H1 (cell line): ENCODE measurements around the gene TRMT13. TPM values are rescaled to one million over a fixed set of nuclear protein-coding genes. Genes with fewer than 3 reads are reported as not detected.

Experiments
- CTCF ChIA-PET: fragments of 300-600 bp; sonication (Branson Sonifier 250); formaldehyde crosslinking; loops from one replicate; lab custom pipeline; 2021; ENCODE audit not compliant: partially characterized antibody; lab: Charles Lee
- POLR2A ChIA-PET: fragments of 300-600 bp; sonication (Branson Sonifier 250); formaldehyde crosslinking; loops from one replicate; lab custom pipeline; 2021; ENCODE audit warnings: inconsistent platforms; ENCODE audit not compliant: partially characterized antibody; lab: Charles Lee
- DNase-seq, 2 experiments: peaks; one replicate each; pipeline versions ENCODE4 v3.0.0 to v3.0.0-alpha.2; 2010 to 2022; ENCODE audit warnings: low spot score in 2 of 2, low read depth in 1 of 2, mixed read lengths in 1 of 2
- FAIRE-seq: peaks from 2 replicates; lab custom pipeline; 2011; peaks lifted over from hg19 to GRCh38; lab: Jason Lieb, UNC
- H2AFZ ChIP-seq: 2 replicates; pipeline ENCODE4 v1.8.1; 2012; ENCODE audit warnings: low read length, inconsistent platforms
- H2AK5ac ChIP-seq: 2 replicates; pipeline ENCODE4 v1.6.1; 2013; ENCODE audit warnings: low read depth, low read length
- H2BK120ac ChIP-seq: replicated peaks from 2 replicates; pipeline ENCODE3; 2013; ENCODE audit warnings: low read depth, low read length, inconsistent platforms
- H2BK12ac ChIP-seq: 2 replicates; pipeline ENCODE4 v1.6.1; 2013; ENCODE audit warnings: low read depth, low read length
- H2BK15ac ChIP-seq: 2 replicates; pipeline ENCODE4 v1.6.1; 2013; ENCODE audit warnings: low read length
- H2BK20ac ChIP-seq: 2 replicates; pipeline ENCODE4 v1.6.1; 2013; ENCODE audit warnings: low read length
- H2BK5ac ChIP-seq: 2 replicates; pipeline ENCODE4 v1.6.1; 2013; ENCODE audit warnings: low read depth, low read length
- H3K14ac ChIP-seq: 2 replicates; pipeline ENCODE4 v1.6.1; 2013; ENCODE audit warnings: inconsistent platforms; ENCODE audit not compliant: insufficient read length
- H3K18ac ChIP-seq: 2 replicates; pipeline ENCODE4 v1.6.1; 2013; ENCODE audit warnings: low read length; ENCODE audit errors: extremely low read depth
- H3K23ac ChIP-seq: 2 replicates; pipeline ENCODE4 v1.6.1; 2013; ENCODE audit warnings: inconsistent platforms; ENCODE audit not compliant: insufficient read length
- H3K23me2 ChIP-seq: 2 replicates; pipeline ENCODE4 v1.6.1; 2013; ENCODE audit warnings: low read depth, low read length
- H3K27ac ChIP-seq: 2 replicates; pipeline ENCODE4 v1.6.1; 2011; ENCODE audit warnings: low read depth, low read length, inconsistent platforms
- H3K27me3 ChIP-seq, 4 experiments: replicated peaks in 1 of 4; 1 replicate in 1 of 4; 2 replicates in 3 of 4; pipeline versions ENCODE4 v1.6.1 to v1.8.1; 2011 to 2013; ENCODE audit warnings: low read length in 3 of 4, mild to moderate bottlenecking in 3 of 4, inconsistent platforms in 2 of 4, mixed read lengths in 2 of 4, moderate library complexity in 1 of 4; ENCODE audit not compliant: control insufficient read depth in 3 of 4, insufficient read depth in 3 of 4; ENCODE audit errors: extremely low read depth in 1 of 4
- H3K36me3 ChIP-seq, 4 experiments: 2 replicates each; pipeline versions ENCODE4 v1.6.1 to v1.8.1; 2011 to 2013; ENCODE audit warnings: mild to moderate bottlenecking in 4 of 4, low read length in 3 of 4, moderate library complexity in 2 of 4, control low read depth in 1 of 4, inconsistent platforms in 1 of 4; ENCODE audit not compliant: insufficient read depth in 4 of 4, control insufficient read depth in 2 of 4
- H3K4ac ChIP-seq: replicated peaks from 2 replicates; pipeline ENCODE3; 2013; ENCODE audit warnings: low read length, low read depth, mixed read lengths, inconsistent platforms; ENCODE audit not compliant: insufficient read length
- H3K4me1 ChIP-seq, 4 experiments: replicated peaks in 1 of 4; 1 replicate in 1 of 4; 2 replicates in 3 of 4; pipeline versions ENCODE4 v1.6.1 to v1.8.1; 2011 to 2013; ENCODE audit warnings: low read length in 3 of 4, inconsistent platforms in 2 of 4, mixed read lengths in 1 of 4; ENCODE audit not compliant: insufficient read depth in 4 of 4, control insufficient read depth in 3 of 4
- H3K4me2 ChIP-seq, 2 experiments: 2 replicates each; pipeline versions ENCODE4 v1.6.1 to v1.8.1; 2011 to 2013; ENCODE audit warnings: low read depth in 2 of 2, low read length in 2 of 2, control low read depth in 1 of 2, inconsistent platforms in 1 of 2, mild to moderate bottlenecking in 1 of 2; ENCODE audit not compliant: insufficient read depth in 1 of 2
- H3K4me3 ChIP-seq, 4 experiments: fragments of 200-600, 300-600 bp in 1 of 4; sonication (generic), shearing (Covaris generic), sonication (Bioruptor Twin) in 1 of 4; 2 replicates each; pipeline versions ENCODE4 v1.5.1 to v1.8.1; 2011 to 2016; ENCODE audit warnings: low read length in 4 of 4, low read depth in 3 of 4, control low read depth in 2 of 4, inconsistent platforms in 2 of 4, mild to moderate bottlenecking in 2 of 4, mixed read lengths in 1 of 4, moderate library complexity in 1 of 4; ENCODE audit not compliant: insufficient read depth in 2 of 4; ENCODE audit errors: extremely low read depth in 1 of 4
- H3K56ac ChIP-seq: replicated peaks from 2 replicates; pipeline ENCODE3; 2013; ENCODE audit warnings: low read depth, mild to moderate bottlenecking, mixed read lengths, low read length, inconsistent platforms; ENCODE audit not compliant: insufficient read length
- H3K79me1 ChIP-seq: 2 replicates; pipeline ENCODE4 v1.6.1; 2013; ENCODE audit warnings: low read depth, low read length, control low read depth
- H3K79me2 ChIP-seq, 2 experiments: 2 replicates each; pipeline versions ENCODE4 v1.6.1 to v1.8.1; 2012 to 2013; ENCODE audit warnings: low read length in 2 of 2, mild to moderate bottlenecking in 2 of 2, inconsistent platforms in 1 of 2; ENCODE audit not compliant: insufficient read depth in 2 of 2, control insufficient read depth in 1 of 2
- H3K9ac ChIP-seq, 4 experiments: replicated peaks in 1 of 4; 1 replicate in 1 of 4; 2 replicates in 3 of 4; pipeline versions ENCODE4 v1.6.1 to v1.8.1; 2011 to 2013; ENCODE audit warnings: low read depth in 3 of 4, low read length in 3 of 4, control low read depth in 2 of 4, mild to moderate bottlenecking in 2 of 4, moderate library complexity in 2 of 4, inconsistent platforms in 1 of 4; ENCODE audit errors: extremely low read depth in 1 of 4
- H3K9me3 ChIP-seq, 2 experiments: 2 replicates each; pipeline versions ENCODE4 v1.6.1 to v1.8.1; 2012 to 2013; ENCODE audit warnings: mild to moderate bottlenecking in 2 of 2, moderate library complexity in 2 of 2, control low read depth in 1 of 2, inconsistent platforms in 1 of 2, low read depth in 1 of 2, low read length in 1 of 2, mixed read lengths in 1 of 2; ENCODE audit not compliant: insufficient read depth in 2 of 2
- H4K20me1 ChIP-seq, 2 experiments: replicated peaks in 1 of 2; 2 replicates each; pipeline versions ENCODE3 to v1.8.1; 2011 to 2013; ENCODE audit warnings: inconsistent platforms in 2 of 2, low read length in 2 of 2, mild to moderate bottlenecking in 1 of 2; ENCODE audit not compliant: insufficient read depth in 2 of 2, control insufficient read depth in 1 of 2
- H4K5ac ChIP-seq: 2 replicates; pipeline ENCODE4 v1.6.1; 2013; ENCODE audit warnings: low read length, low read depth, mixed read lengths, inconsistent platforms; ENCODE audit not compliant: insufficient read length
- H4K8ac ChIP-seq: 2 replicates; pipeline ENCODE4 v1.8.0; 2013; ENCODE audit warnings: mild to moderate bottlenecking, moderate library complexity, low read length, inconsistent platforms; ENCODE audit not compliant: insufficient read depth; ENCODE audit errors: extremely low read depth
- H4K91ac ChIP-seq: replicated peaks from 2 replicates; pipeline ENCODE3; 2013; ENCODE audit warnings: low read length, mixed read lengths, inconsistent platforms; ENCODE audit not compliant: insufficient read length
- BRCA1 ChIP-seq: IDR thresholded peaks from 2 replicates; pipeline ENCODE4 v1.6.1; 2012; ENCODE audit warnings: low read depth, low read length, improper control_type of control experiment
- EGR1 ChIP-seq: IDR thresholded peaks from 2 replicates; pipeline ENCODE4 v1.6.1; 2011; ENCODE audit warnings: low read depth, low read length, borderline replicate concordance
- EZH2 ChIP-seq: fragments of 200-600 bp; sonication (generic); IDR thresholded peaks from 2 replicates; pipeline ENCODE4 v1.7.1; 2012; ENCODE audit warnings: low read depth, mild to moderate bottlenecking, moderate library complexity, low read length, inconsistent platforms; ENCODE audit not compliant: severe bottlenecking
- GTF2F1 ChIP-seq: IDR thresholded peaks from 2 replicates; pipeline ENCODE4 v1.6.1; 2012; ENCODE audit warnings: low read depth, low read length, improper control_type of control experiment, borderline replicate concordance
- HDAC6 ChIP-seq: IDR thresholded peaks from one replicate; pipeline ENCODE4 v1.7.1; 2012; ENCODE audit warnings: low read depth, mild to moderate bottlenecking, inconsistent platforms, low read length, moderate library complexity
- JUND ChIP-seq: IDR thresholded peaks from 2 replicates; pipeline ENCODE4 v1.6.1; 2011; ENCODE audit warnings: mild to moderate bottlenecking, improper control_type of control experiment, low read length
- KDM1A ChIP-seq: fragments of 200-600, 300-600 bp; sonication (generic); IDR thresholded peaks from 2 replicates; pipeline ENCODE4 v1.7.1; 2016; ENCODE audit warnings: mild to moderate bottlenecking, low read length, borderline replicate concordance
- KDM5A ChIP-seq: fragments of 200-600 bp; IDR thresholded peaks from 2 replicates; pipeline ENCODE4 v1.7.1; 2012; ENCODE audit warnings: mild to moderate bottlenecking, low read length, inconsistent platforms, mixed read lengths
- POLR2A ChIP-seq, 2 experiments: IDR thresholded peaks; 1 replicate in 1 of 2; 2 replicates in 1 of 2; pipeline ENCODE4 v1.6.1; 2011; ENCODE audit warnings: low read depth in 2 of 2, low read length in 2 of 2, mild to moderate bottlenecking in 2 of 2; ENCODE audit errors: control extremely low read depth in 1 of 2
- POLR2AphosphoS5 ChIP-seq: IDR thresholded peaks from 2 replicates; pipeline ENCODE4 v1.6.1; 2011; ENCODE audit warnings: low read depth, low read length
- RFX5 ChIP-seq: IDR thresholded peaks from 2 replicates; pipeline ENCODE4 v1.6.1; 2011; ENCODE audit warnings: low read depth, low read length, improper control_type of control experiment, borderline replicate concordance
- RNF2 ChIP-seq: fragments of 200-900, 300-1000 bp; sonication (generic); IDR thresholded peaks from 2 replicates; pipeline ENCODE4 v1.7.1; 2016; ENCODE audit warnings: borderline replicate concordance, low read depth, mild to moderate bottlenecking, antibody characterized with exemption, low read length; ENCODE audit not compliant: poor library complexity, severe bottlenecking; ENCODE audit errors: missing control alignments
- RXRA ChIP-seq: IDR thresholded peaks from 2 replicates; pipeline ENCODE4 v1.6.1; 2011; ENCODE audit warnings: low read depth, mild to moderate bottlenecking, low read length, moderate library complexity; ENCODE audit not compliant: insufficient read depth
- SP4 ChIP-seq: IDR thresholded peaks from 2 replicates; pipeline ENCODE4 v1.6.1; 2012; ENCODE audit warnings: low read length, inconsistent platforms
- TAF1 ChIP-seq: IDR thresholded peaks from 2 replicates; pipeline ENCODE4 v1.6.1; 2011; ENCODE audit warnings: mild to moderate bottlenecking, low read depth, low read length
- TCF12 ChIP-seq: IDR thresholded peaks from 2 replicates; pipeline ENCODE4 v1.6.1; 2011; ENCODE audit warnings: low read depth, mild to moderate bottlenecking, low read length
- WGBS, 2 experiments: shearing (Covaris generic) in 1 of 2; methylation state at CpG; one replicate each; pipeline versions ENCODE4 v1.1.6 to v1.1.7; 2013 to 2015; ENCODE audit warnings: low lambda C conversion rate in 2 of 2, mixed read lengths in 2 of 2, inconsistent platforms in 1 of 2, low coverage in 1 of 2, missing lambda C conversion rate in 1 of 2; ENCODE audit not compliant: insufficient replicate concordance in 2 of 2, insufficient coverage in 1 of 2, insufficient read length in 1 of 2; ENCODE audit errors: extremely low coverage in 1 of 2, missing lambda C conversion rate in 1 of 2; 5-methylcytosine and 5-hydroxymethylcytosine counted together
- polyA plus RNA-seq, 7 experiments: library from polyadenylated mRNA; depleted of rRNA in 3 of 7; stranded (reverse) in 5 of 7; unstranded in 2 of 7; fragments of >200 nt in 5 of 7; fragments of 200-250 nt in 2 of 7; gene quantifications; 1 replicate in 5 of 7; 2 replicates in 1 of 7; 4 replicates in 1 of 7; pipeline versions ENCODE4 v1.2.1 to v1.2.3, GENCODE V29; 2011 to 2013; ENCODE audit warnings: missing spikeins in 2 of 7, mixed read lengths in 2 of 7
- total RNA-seq: library from RNA; stranded (reverse); fragmentation: NEBNext Ultra II Directional; extraction: Animal tissue kit (Norgen Biotek cat#: 25700); gene quantifications from 2 replicates; pipeline ENCODE4 v1.2.1, GENCODE V29; 2021

The TRMT13 gene
- total and polyA plus RNA-seq, 2 of the 8 experiments (the other 6 are each of a cell fraction or from before 2014, with no cell fraction given) = 3.6 to 14.8 TPM

GRCh38 chr1:100152271-100152670 lies 19.3 kb downstream of the TRMT13 start:
- no peak overlapping the region for H2BK120ac ChIP-seq
- H3K14ac ChIP-seq = no peak overlapping the region
- no peak overlapping the region for H3K4ac ChIP-seq
- H2AK5ac ChIP-seq = no peak overlapping the region
- H3K79me2 ChIP-seq = no peaks in the 10 kb centered on the region
- H4K5ac ChIP-seq = no peak overlapping the region
- no peak overlapping the region for H3K9ac ChIP-seq
- H4K20me1 ChIP-seq = no peaks in the 10 kb centered on the region
- H3K23me2 ChIP-seq = no peaks in the 10 kb centered on the region
- H3K56ac ChIP-seq = no peak overlapping the region
- no peak overlapping the region for H4K8ac ChIP-seq
- H2BK20ac ChIP-seq = no peak overlapping the region
- H2BK5ac ChIP-seq = no peak overlapping the region
- no peaks in the 10 kb centered on the region for H3K9me3 ChIP-seq
- H3K4me1 ChIP-seq = peaks cover 0 to 5% (median 2%) of the 10 kb centered on the region in 4 experiments; a peak in 3 of 7 replicates
- H4K91ac ChIP-seq = no peak overlapping the region
- no peak overlapping the region for H2BK15ac ChIP-seq
- H3K18ac ChIP-seq = no peak overlapping the region
- no peak overlapping the region for H2BK12ac ChIP-seq
- ChIA-PET CTCF (no interaction called here), POLR2A (interaction anchor here (2.0 kb wide), 1 partner anchor 19 kb away, joined by 7 read pairs; the partner anchor contains the start of genes SASS6 and TRMT13)
- no peak for FAIRE-seq
- no peak overlapping the region for H3K23ac ChIP-seq
- H3K27ac ChIP-seq = no peak overlapping the region
- WGBS, 2 experiments = 86% methylated on average over 4 of the region's 4 CpGs; no CpG with 5 or more reads in 1 of the 2 experiments
- H3K4me2 ChIP-seq = no peak overlapping the region
- H2AFZ ChIP-seq = no peak overlapping the region
- peaks cover 0 to 14% (median 0%) of the 10 kb centered on the region in 4 experiments; a peak in 2 of 8 replicates for H3K36me3 ChIP-seq
- no peak for DNase-seq
- H3K27me3 ChIP-seq = no peaks in the 10 kb centered on the region
- no peaks in the 10 kb centered on the region for H3K79me1 ChIP-seq
- H3K4me3 ChIP-seq = no peak overlapping the region
- TF ChIP-seq HDAC6 (no peak), BRCA1 (no peak), TCF12 (no peak), EGR1 (no peak), KDM5A (no peak), POLR2A (IDR thresholded peaks at IDR 0.05; ENCODE audit: control extremely low read depth in 1 of 2, low read depth in 2 of 2, low read length in 2 of 2) (no peak), EZH2 (no peak), JUND (no peak), POLR2AphosphoS5 (no peak), RFX5 (no peak), RXRA (no peak), SP4 (no peak), KDM1A (no peak), GTF2F1 (no peak), RNF2 (no peak), TAF1 (no peak)
